ENCODE results near the gene DNAH8.

Gene DNAH8

GRCh38 chr6:38836585-38836984 lies 121.5 kb downstream of the DNAH8 start:
- no peak overlapping the region for H3K4me3 ChIP-seq (ENCODE audit: low read length)
- no peak for TF ChIP-seq CTCF (conservative IDR thresholded peaks at IDR 0.05; ENCODE audit: low read length)
- DNase-seq (ENCODE audit: low read depth) = no peak

- no peak for TF ChIP-seq CTCF (conservative IDR thresholded peaks at IDR 0.05; ENCODE audit: low read length)
- DNase-seq (ENCODE audit: low read depth) = no peak
- no peak overlapping the region for H3K4me3 ChIP-seq (ENCODE audit: low read length)
Measured at GRCh38 chr6:38837101-38837500, 122.0 kb downstream of the DNAH8 start.

- no peak for TF ChIP-seq CTCF (conservative IDR thresholded peaks at IDR 0.05; ENCODE audit: low read length)
- DNase-seq (ENCODE audit: low read depth) = no peak
- no peak overlapping the region for H3K4me3 ChIP-seq (ENCODE audit: low read length)
Measured at GRCh38 chr6:38843798-38844197, 128.7 kb downstream of the DNAH8 start.

GRCh38 chr6:38845931-38846330 lies 130.8 kb downstream of the DNAH8 start:
- H3K4me3 ChIP-seq (ENCODE audit: low read length) = no peak overlapping the region
- TF ChIP-seq CTCF (conservative IDR thresholded peaks at IDR 0.05; ENCODE audit: low read length) = no peak
- no peak for DNase-seq (ENCODE audit: low read depth)

GRCh38 chr6:38846361-38846760 lies 131.2 kb downstream of the DNAH8 start:
- TF ChIP-seq CTCF (conservative IDR thresholded peaks at IDR 0.05; ENCODE audit: low read length) = no peak
- DNase-seq (ENCODE audit: low read depth) = no peak
- H3K4me3 ChIP-seq (ENCODE audit: low read length) = no peak overlapping the region

GRCh38 chr6:38846844-38847243 lies 131.7 kb downstream of the DNAH8 start:
- H3K4me3 ChIP-seq (ENCODE audit: low read length) = no peak overlapping the region
- DNase-seq (ENCODE audit: low read depth) = peak; percentile 3
- no peak for TF ChIP-seq CTCF (conservative IDR thresholded peaks at IDR 0.05; ENCODE audit: low read length)

- H3K4me3 ChIP-seq (ENCODE audit: low read length) = no peak overlapping the region
- no peak for TF ChIP-seq CTCF (conservative IDR thresholded peaks at IDR 0.05; ENCODE audit: low read length)
- DNase-seq (ENCODE audit: low read depth) = no peak
Measured at GRCh38 chr6:38847497-38847896, 132.4 kb downstream of the DNAH8 start.
